CD4-positive, alpha-beta T cell (primary cell): ENCODE measurements around the gene OR6C70. TPM values are rescaled to one million over a fixed set of nuclear protein-coding genes. Genes with fewer than 3 reads are reported as not detected.

ENCODE experiments used
- ATAC-seq: fragments of 200-7000 bp; cut with Tn5 transposase; one replicate; pipeline ENCODE4 v1.10.0; 2022; ENCODE audit warnings: mild to moderate bottlenecking; ENCODE audit not compliant: poor library complexity
- CTCF ChIA-PET: fragments of 350-600 bp; sonication (Branson Sonifier 250); formaldehyde crosslinking; loops from one replicate; lab custom pipeline; 2021; ENCODE audit warnings: antibody characterized with exemption, inconsistent platforms; lab: Charles Lee
- POLR2A ChIA-PET: fragments of 350-600 bp; sonication (Branson Sonifier 250); formaldehyde crosslinking; loops from one replicate; lab custom pipeline; 2021; ENCODE audit warnings: antibody characterized with exemption, inconsistent platforms; lab: Charles Lee
- DNase-seq, 14 experiments: peaks; one replicate each; pipeline ENCODE4 v3.0.0-alpha.2; 2013 to 2020; ENCODE audit warnings: mixed read lengths in 2 of 14
- H3K27ac ChIP-seq, 2 donors: one replicate each; pipeline versions ENCODE4 v1.5.1 to v1.7.0; 2013; ENCODE audit warnings: low read length in 2 of 2, low read depth in 1 of 2, mild to moderate bottlenecking in 1 of 2
- H3K27me3 ChIP-seq, 2 experiments: 1 replicate in 1 of 2; 2 replicates in 1 of 2; pipeline versions ENCODE4 v1.6.1 to v1.7.0; 2013; ENCODE audit warnings: low read length in 2 of 2, control low read depth in 1 of 2, mild to moderate bottlenecking in 1 of 2, moderate library complexity in 1 of 2; ENCODE audit not compliant: insufficient read depth in 2 of 2, control insufficient read depth in 1 of 2
- H3K36me3 ChIP-seq: one replicate; pipeline ENCODE4 v1.6.1; 2013; ENCODE audit warnings: low read length, control low read depth; ENCODE audit not compliant: insufficient read depth
- H3K4me1 ChIP-seq: one replicate; pipeline ENCODE4 v1.6.1; 2013; ENCODE audit warnings: low read length, control low read depth; ENCODE audit not compliant: insufficient read depth
- H3K4me3 ChIP-seq: one replicate; pipeline ENCODE4 v1.5.1; 2013; ENCODE audit warnings: mild to moderate bottlenecking, low read length, moderate library complexity
- H3K9me3 ChIP-seq, 2 experiments: 1 replicate in 1 of 2; 2 replicates in 1 of 2; pipeline versions ENCODE4 v1.6.1 to v1.7.0; 2013; ENCODE audit warnings: low read length in 2 of 2, mild to moderate bottlenecking in 2 of 2, control low read depth in 1 of 2, moderate library complexity in 1 of 2; ENCODE audit not compliant: control insufficient read depth in 1 of 2, insufficient read depth in 1 of 2
- H3K27ac Mint-ChIP-seq: one replicate; pipeline ENCODE4 v1.8.0; 2020; ENCODE audit warnings: mixed read lengths
- H3K27me3 Mint-ChIP-seq: one replicate; pipeline ENCODE4 v1.8.0; 2021; ENCODE audit warnings: mixed read lengths
- H3K36me3 Mint-ChIP-seq: one replicate; pipeline ENCODE4 v1.8.0; 2021; ENCODE audit warnings: low read depth, mixed read lengths
- H3K4me1 Mint-ChIP-seq: one replicate; pipeline ENCODE4 v1.8.0; 2021; ENCODE audit warnings: low read depth, mixed read lengths
- H3K4me3 Mint-ChIP-seq: one replicate; pipeline ENCODE4 v1.8.0; 2020; ENCODE audit warnings: mild to moderate bottlenecking, mixed read lengths
- H3K9me3 Mint-ChIP-seq: one replicate; pipeline ENCODE4 v1.8.0; 2020; ENCODE audit warnings: mixed read lengths
- CTCF ChIP-seq: fragments of 200-600 bp; IDR thresholded peaks from one replicate; pipeline ENCODE4 v1.8.0; 2022; ENCODE audit warnings: antibody characterized with exemption, mild to moderate bottlenecking
- intact Hi-C, 2 experiments: fragments of 100-400 bp; cut with DNase I in 1 of 2; cut with micrococcal nuclease in 1 of 2; formaldehyde crosslinking; loops; one replicate each; pipeline versions ENCODE4 v1.15.1 to v1.9.0; 2023 to 2025; cut with DNase I, micrococcal nuclease
- total RNA-seq, 174 experiments: library from RNA in 2 of 174; stranded (reverse) in 2 of 174; gene quantifications; one replicate each; pipeline ENCODE4 v1.2.3 and lab custom pipeline; 2021 to 2026

The OR6C70 gene
- total RNA-seq, 2 experiments from 2014 or later, result not detected

- no peaks in the 10 kb centered on the region for H3K36me3 ChIP-seq
- ChIA-PET POLR2A (interaction anchor here (0.6 kb wide), 1 partner anchor 25 kb away, joined by 3 read pairs; no protein-coding TSS in a partner anchor), CTCF (no interaction called here)
- H3K4me3 ChIP-seq, result no peak overlapping the region
- TF ChIP-seq CTCF, result no peak
- no peak overlapping the region for H3K27ac ChIP-seq
- no peak overlapping the region for H3K27ac Mint-ChIP-seq
- H3K4me3 Mint-ChIP-seq, result no peak overlapping the region
- H3K27me3 ChIP-seq, result peaks cover 0 to 15% of the 10 kb centered on the region in 2 experiments
- DNase-seq (no peak), ATAC-seq (no peak)
- no peaks in the 10 kb centered on the region for H3K9me3 ChIP-seq
- H3K36me3 Mint-ChIP-seq, result no peaks in the 10 kb centered on the region
- H3K4me1 ChIP-seq, result no peaks in the 10 kb centered on the region
- no peaks in the 10 kb centered on the region for H3K4me1 Mint-ChIP-seq
- intact Hi-C loops, result no loop called here
- H3K9me3 Mint-ChIP-seq, result no peaks in the 10 kb centered on the region
- H3K27me3 Mint-ChIP-seq, result peaks cover 34% of the 10 kb centered on the region
These were observed 21.1 kb downstream of the OR6C70 start for GRCh38 chr12:55448825-55449224.

GRCh38 chr12:55446326-55446725 lies 23.6 kb downstream of the OR6C70 start:
- intact Hi-C loops, result no loop called here
- Mint-ChIP-seq H3K4me3 (no peak overlapping the region), H3K36me3 (no peaks in the 10 kb centered on the region), H3K27ac (no peak overlapping the region), H3K4me1 (no peaks in the 10 kb centered on the region), H3K9me3 (peaks cover 3% of the 10 kb centered on the region), H3K27me3 (peaks cover 24% of the 10 kb centered on the region)
- Histone ChIP-seq H3K27me3 (peaks cover 0 to 12% of the 10 kb centered on the region in 2 experiments), H3K4me1 (no peaks in the 10 kb centered on the region), H3K9me3 (no peaks in the 10 kb centered on the region), H3K27ac (no peak overlapping the region), H3K36me3 (no peaks in the 10 kb centered on the region), H3K4me3 (no peak overlapping the region)
- CTCF ChIA-PET, result no interaction called here
- ATAC-seq, result no peak
- DNase-seq, result no peak
- POLR2A ChIA-PET, result no interaction called here
- no peak for TF ChIP-seq CTCF

GRCh38 chr12:55445357-55445756 lies 24.6 kb downstream of the OR6C70 start:
- Histone ChIP-seq H3K4me1 (no peaks in the 10 kb centered on the region), H3K27me3 (peaks cover 0 to 7% of the 10 kb centered on the region in 2 experiments), H3K36me3 (no peaks in the 10 kb centered on the region), H3K4me3 (no peak overlapping the region), H3K27ac (no peak overlapping the region), H3K9me3 (no peaks in the 10 kb centered on the region)
- H3K36me3 Mint-ChIP-seq, result no peaks in the 10 kb centered on the region
- H3K27ac Mint-ChIP-seq, result no peak overlapping the region
- ATAC-seq (no peak), DNase-seq (no peak)
- H3K4me1 Mint-ChIP-seq, result no peaks in the 10 kb centered on the region
- H3K27me3 Mint-ChIP-seq, result peaks cover 24% of the 10 kb centered on the region
- H3K9me3 Mint-ChIP-seq, result peaks cover 4% of the 10 kb centered on the region
- CTCF ChIA-PET, result no interaction called here
- TF ChIP-seq CTCF, result no peak
- H3K4me3 Mint-ChIP-seq, result no peak overlapping the region
- intact Hi-C loops, result no loop called here
- POLR2A ChIA-PET, result no interaction called here
